ENCODE results near the gene FKBP15. TPM values are rescaled to one million over a fixed set of nuclear protein-coding genes. Genes with fewer than 3 reads are reported as not detected.

FKBP15 gene
- total and polyA plus RNA-seq, 4 donors, result 18.2 to 47.0 (median 44.1) TPM

DNA sequence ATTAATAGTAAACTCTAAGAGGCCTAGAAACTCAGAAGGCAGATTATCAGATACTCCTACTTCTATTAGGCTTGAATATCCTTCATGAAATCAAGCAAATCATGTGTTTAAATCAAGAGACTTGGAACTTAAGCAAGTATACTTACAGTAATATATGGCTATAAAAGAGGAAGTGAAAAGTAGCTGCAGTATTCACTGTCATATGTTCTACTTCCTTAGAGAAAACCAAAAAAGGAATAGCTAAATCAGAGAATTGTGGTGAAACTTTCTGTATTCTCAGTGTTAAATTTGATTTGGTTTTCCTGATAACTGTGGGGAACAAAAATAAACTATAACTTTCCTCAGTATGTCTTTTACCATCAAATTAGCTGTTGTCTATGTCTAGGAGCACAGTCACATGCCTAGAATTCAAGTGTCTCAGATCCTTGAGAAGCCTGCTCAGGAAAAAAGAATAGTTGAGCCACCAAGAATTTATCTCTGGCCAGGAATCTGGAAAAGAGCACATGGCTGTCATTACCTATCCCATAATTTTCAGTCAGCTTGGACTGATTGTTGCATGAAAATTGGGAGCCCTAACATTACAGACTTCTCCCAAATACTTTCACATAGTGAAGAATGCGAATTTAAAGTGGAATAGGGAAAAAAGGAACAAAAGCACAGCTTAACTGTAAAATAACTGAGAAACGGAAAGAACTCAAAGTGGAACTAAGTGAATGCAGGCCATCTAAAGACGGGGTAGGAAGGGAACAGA is 1.7 kb downstream of the FKBP15 start:
- TF ChIP-seq, protein P1, sequence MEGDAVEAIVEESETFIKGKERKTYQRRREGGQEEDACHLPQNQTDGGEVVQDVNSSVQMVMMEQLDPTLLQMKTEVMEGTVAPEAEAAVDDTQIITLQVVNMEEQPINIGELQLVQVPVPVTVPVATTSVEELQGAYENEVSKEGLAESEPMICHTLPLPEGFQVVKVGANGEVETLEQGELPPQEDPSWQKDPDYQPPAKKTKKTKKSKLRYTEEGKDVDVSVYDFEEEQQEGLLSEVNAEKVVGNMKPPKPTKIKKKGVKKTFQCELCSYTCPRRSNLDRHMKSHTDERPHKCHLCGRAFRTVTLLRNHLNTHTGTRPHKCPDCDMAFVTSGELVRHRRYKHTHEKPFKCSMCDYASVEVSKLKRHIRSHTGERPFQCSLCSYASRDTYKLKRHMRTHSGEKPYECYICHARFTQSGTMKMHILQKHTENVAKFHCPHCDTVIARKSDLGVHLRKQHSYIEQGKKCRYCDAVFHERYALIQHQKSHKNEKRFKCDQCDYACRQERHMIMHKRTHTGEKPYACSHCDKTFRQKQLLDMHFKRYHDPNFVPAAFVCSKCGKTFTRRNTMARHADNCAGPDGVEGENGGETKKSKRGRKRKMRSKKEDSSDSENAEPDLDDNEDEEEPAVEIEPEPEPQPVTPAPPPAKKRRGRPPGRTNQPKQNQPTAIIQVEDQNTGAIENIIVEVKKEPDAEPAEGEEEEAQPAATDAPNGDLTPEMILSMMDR (IDR thresholded peaks at IDR 0.05; ENCODE audit: control extremely low read depth, extremely low read depth), result no peak
- DNase-seq, result no peak
- no peak overlapping the region for H3K4me3 ChIP-seq
- no peaks in the 10 kb centered on the region for H3K9me3 ChIP-seq (ENCODE audit: control insufficient read depth in 4 of 4, insufficient read depth in 3 of 4, low read length in 3 of 4)
- peaks cover 0 to 2% (median 0%) of the 10 kb centered on the region in 4 donors for H3K36me3 ChIP-seq (ENCODE audit: control insufficient read depth in 4 of 4, insufficient read depth in 4 of 4, low read length in 4 of 4)
- peaks cover 0 to 33% (median 16%) of the 10 kb centered on the region in 5 donors for H3K4me1 ChIP-seq (ENCODE audit: control insufficient read depth in 5 of 5, insufficient read depth in 5 of 5, low read length in 5 of 5)
- peak overlapping the region in 1 of 2 donors; percentile 91 for H3K9ac ChIP-seq (ENCODE audit: insufficient read depth in 1 of 2, low read length in 2 of 2)
- 31 to 59% methylated on average over 3 of the region's 3 CpGs for WGBS, 2 donors
- H3K27me3 ChIP-seq (ENCODE audit: control insufficient read depth in 3 of 3, insufficient read depth in 3 of 3, low read length in 2 of 3), result no peaks in the 10 kb centered on the region
- ATAC-seq (ENCODE audit: insufficient read depth, low FRiP score), result no peak
- H3K27ac ChIP-seq (ENCODE audit: low read depth in 1 of 2, low read length in 1 of 2), result peak overlapping the region in 1 of 2 donors; percentile 37

DNA sequence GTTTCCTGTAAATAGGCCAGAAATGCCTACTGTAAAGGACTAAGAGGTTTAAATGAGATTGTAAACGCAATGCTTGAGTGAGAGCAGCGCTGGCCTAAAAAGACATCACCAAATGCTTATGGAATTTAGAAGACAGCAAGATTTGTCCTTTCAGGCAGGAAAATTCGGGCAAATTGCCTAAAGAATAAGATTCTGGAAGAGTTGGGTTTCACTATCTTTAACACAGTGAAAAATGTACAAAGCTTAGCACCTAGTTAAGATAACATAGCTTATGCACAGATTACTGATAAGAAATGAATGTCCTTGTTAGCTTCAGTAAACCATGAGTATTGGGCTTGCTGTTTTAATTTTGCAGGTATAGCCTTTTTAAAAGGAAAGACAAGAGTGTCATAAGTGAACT is 4.7 kb downstream of the FKBP15 start:
- H3K4me3 ChIP-seq, result no peak overlapping the region

GRCh38 chr9:113215132-113215531 is 5.9 kb downstream of the FKBP15 start:
- no peak overlapping the region for H3K9ac ChIP-seq (ENCODE audit: insufficient read depth in 1 of 2, low read length in 2 of 2)
- peak overlapping the region in 1 of 2 donors; percentile 90 for H3K27ac ChIP-seq (ENCODE audit: low read depth in 1 of 2, low read length in 1 of 2)
- H3K4me1 ChIP-seq (ENCODE audit: control insufficient read depth in 5 of 5, insufficient read depth in 5 of 5, low read length in 5 of 5), result peaks cover 0 to 16% (median 7%) of the 10 kb centered on the region in 5 donors
- DNase-seq (no peak), ATAC-seq (ENCODE audit: insufficient read depth, low FRiP score) (no peak)
- TF ChIP-seq, protein P1 (IDR thresholded peaks at IDR 0.05; ENCODE audit: control extremely low read depth, extremely low read depth), result no peak
- H3K9me3 ChIP-seq (ENCODE audit: control insufficient read depth in 4 of 4, insufficient read depth in 3 of 4, low read length in 3 of 4), result no peaks in the 10 kb centered on the region
- H3K4me3 ChIP-seq, result no peak overlapping the region
- 54 to 56% methylated on average over 3 of the region's 3 CpGs for WGBS, 2 donors
- H3K36me3 ChIP-seq (ENCODE audit: control insufficient read depth in 4 of 4, insufficient read depth in 4 of 4, low read length in 4 of 4), result peaks cover 0 to 5% (median 2%) of the 10 kb centered on the region in 4 donors
- H3K27me3 ChIP-seq (ENCODE audit: control insufficient read depth in 3 of 3, insufficient read depth in 3 of 3, low read length in 2 of 3), result no peaks in the 10 kb centered on the region

More for the DNA sequence above, 4.7 kb downstream of the FKBP15 start:
- DNase-seq (no peak), ATAC-seq (ENCODE audit: insufficient read depth, low FRiP score) (no peak)
- Histone ChIP-seq H3K4me1 (ENCODE audit: control insufficient read depth in 5 of 5, insufficient read depth in 5 of 5, low read length in 5 of 5) (peaks cover 0 to 19% (median 11%) of the 10 kb centered on the region in 5 donors), H3K27me3 (ENCODE audit: control insufficient read depth in 3 of 3, insufficient read depth in 3 of 3, low read length in 2 of 3) (no peaks in the 10 kb centered on the region), H3K27ac (ENCODE audit: low read depth in 1 of 2, low read length in 1 of 2) (no peak overlapping the region), H3K9ac (ENCODE audit: insufficient read depth in 1 of 2, low read length in 2 of 2) (no peak overlapping the region), H3K36me3 (ENCODE audit: control insufficient read depth in 4 of 4, insufficient read depth in 4 of 4, low read length in 4 of 4) (peaks cover 0 to 2% (median 0%) of the 10 kb centered on the region in 4 donors), H3K9me3 (ENCODE audit: control insufficient read depth in 4 of 4, insufficient read depth in 3 of 4, low read length in 3 of 4) (no peaks in the 10 kb centered on the region)
- WGBS, 2 donors, result 81 to 95% methylated on average over 3 of the region's 3 CpGs
- TF ChIP-seq, protein P1 (IDR thresholded peaks at IDR 0.05; ENCODE audit: control extremely low read depth, extremely low read depth), result no peak

All from lung (tissue), 12 donors.